Measurements from ENCODE around the gene DYRK3.

DYRK3 gene

GRCh38 chr1:206681359-206681758 is 46.0 kb downstream of the DYRK3 start:
- no peak for DNase-seq (ENCODE audit: extremely low read depth in 1 of 2, low read depth in 1 of 2)

- no peak for DNase-seq (ENCODE audit: extremely low read depth in 1 of 2, low read depth in 1 of 2)
Measured at GRCh38 chr1:206682111-206682510, 46.8 kb downstream of the DYRK3 start.

GRCh38 chr1:206683313-206683712 is 48.0 kb downstream of the DYRK3 start:
- no peak for DNase-seq (ENCODE audit: extremely low read depth in 1 of 2, low read depth in 1 of 2)

- DNase-seq (ENCODE audit: extremely low read depth in 1 of 2, low read depth in 1 of 2): no peak
Measured at GRCh38 chr1:206684003-206684402, 48.7 kb downstream of the DYRK3 start.

GRCh38 chr1:206684478-206685333 is 49.4 kb downstream of the DYRK3 start, which contains the start of gene MAPKAPK2:
Gene MAPKAPK2, plus strand, starts transcription at chr1:206684905. Its CDS starts 325 bp downstream, at chr1:206685230.
- DNase-seq (ENCODE audit: extremely low read depth in 1 of 2, low read depth in 1 of 2): peak; percentile 48 to 51

GRCh38 chr1:206685334-206685768 is 50.0 kb downstream of the DYRK3 start:
- peak in 1 of 2 donors; percentile 29 for DNase-seq (ENCODE audit: extremely low read depth in 1 of 2, low read depth in 1 of 2)

- DNase-seq (ENCODE audit: extremely low read depth in 1 of 2, low read depth in 1 of 2): peak; percentile 41 to 44
Measured at GRCh38 chr1:206685769-206686477, 50.6 kb downstream of the DYRK3 start.

- DNase-seq (ENCODE audit: extremely low read depth in 1 of 2, low read depth in 1 of 2): no peak
Measured at GRCh38 chr1:206686478-206687249, 51.3 kb downstream of the DYRK3 start.

GRCh38 chr1:206687251-206687914 is 52.0 kb downstream of the DYRK3 start:
- DNase-seq (ENCODE audit: extremely low read depth in 1 of 2, low read depth in 1 of 2): no peak

GRCh38 chr1:206687915-206688442 is 52.6 kb downstream of the DYRK3 start:
- no peak for DNase-seq (ENCODE audit: extremely low read depth in 1 of 2, low read depth in 1 of 2)

GRCh38 chr1:206690516-206690915 is 55.2 kb downstream of the DYRK3 start:
- DNase-seq (ENCODE audit: extremely low read depth in 1 of 2, low read depth in 1 of 2): no peak

- no peak for DNase-seq (ENCODE audit: extremely low read depth in 1 of 2, low read depth in 1 of 2)
Measured at GRCh38 chr1:206691604-206692003, 56.3 kb downstream of the DYRK3 start.

- DNase-seq (ENCODE audit: extremely low read depth in 1 of 2, low read depth in 1 of 2): no peak
Measured at GRCh38 chr1:206693029-206693428, 57.7 kb downstream of the DYRK3 start.

GRCh38 chr1:206693592-206693991 is 58.3 kb downstream of the DYRK3 start:
- no peak for DNase-seq (ENCODE audit: extremely low read depth in 1 of 2, low read depth in 1 of 2)

- DNase-seq (ENCODE audit: extremely low read depth in 1 of 2, low read depth in 1 of 2): no peak
Measured at GRCh38 chr1:206694171-206695124, 59.1 kb downstream of the DYRK3 start.

GRCh38 chr1:206695733-206696132 is 60.4 kb downstream of the DYRK3 start:
- no peak for DNase-seq (ENCODE audit: extremely low read depth in 1 of 2, low read depth in 1 of 2)

GRCh38 chr1:206696812-206697585 is 61.7 kb downstream of the DYRK3 start:
- no peak for DNase-seq (ENCODE audit: extremely low read depth in 1 of 2, low read depth in 1 of 2)

- no peak for DNase-seq (ENCODE audit: extremely low read depth in 1 of 2, low read depth in 1 of 2)
Measured at GRCh38 chr1:206698011-206698410, 62.7 kb downstream of the DYRK3 start.
